SW480 (cell line): ENCODE data around the gene CSTPP1.
A peak's percentile ranks its signal among the peaks of the same experiment; 100 is the strongest.

ENCODE experiments used
- DNase-seq: peaks from one replicate; pipeline ENCODE4 v3.0.0-alpha.2; 2016; ENCODE audit warnings: low spot score

The CSTPP1 gene

DNA sequence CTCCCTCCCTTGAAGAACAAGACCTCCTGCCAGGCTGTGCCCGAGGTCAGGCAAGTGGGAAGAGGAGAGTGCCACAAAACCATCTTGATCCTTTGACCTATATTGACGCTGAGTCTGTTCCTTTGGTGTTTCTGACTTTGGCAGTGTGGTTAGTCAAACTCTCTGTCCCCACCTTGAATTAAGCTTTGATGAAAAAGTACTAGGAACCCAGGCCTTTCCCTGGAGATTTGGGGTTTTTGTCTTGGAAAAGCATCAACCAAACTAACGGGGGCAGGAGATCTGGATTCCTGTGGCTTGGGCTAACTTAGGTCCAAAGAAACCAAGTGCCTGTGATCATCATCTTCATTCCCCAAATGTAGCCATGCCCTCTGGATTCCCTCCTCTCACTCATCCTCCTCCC, 199.8 kb downstream of the CSTPP1 start:
- no peak for DNase-seq

GRCh38 chr11:47136921-47137320, 200.4 kb downstream of the CSTPP1 start:
- no peak for DNase-seq

GRCh38 chr11:47137476-47137875, 200.9 kb downstream of the CSTPP1 start:
- no peak for DNase-seq

GRCh38 chr11:47139878-47140277, 203.3 kb downstream of the CSTPP1 start:
- no peak for DNase-seq

GRCh38 chr11:47143322-47143721, 206.8 kb downstream of the CSTPP1 start:
- DNase-seq, result no peak

- no peak for DNase-seq
Observed at GRCh38 chr11:47144541-47144940, 208.0 kb downstream of the CSTPP1 start.

DNA sequence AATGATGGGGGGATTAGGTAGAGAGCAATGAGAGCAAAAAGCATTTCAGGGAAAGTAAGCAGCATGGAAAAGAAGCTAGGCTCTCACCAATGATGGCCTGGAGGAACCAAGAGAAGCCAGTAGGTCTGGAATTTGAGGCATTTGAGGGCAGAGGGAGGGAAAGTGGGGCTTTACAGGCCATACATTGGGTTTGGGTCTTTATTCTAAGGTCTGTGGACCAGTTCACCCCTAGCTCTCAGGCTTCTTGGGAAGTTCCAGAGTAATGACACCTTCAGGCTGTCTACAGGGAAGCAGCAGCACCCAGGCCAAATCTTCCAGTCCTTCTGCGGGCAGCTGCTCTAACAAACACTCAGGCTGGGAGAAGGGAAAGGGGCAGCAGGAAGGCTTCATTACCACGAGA, 210.7 kb downstream of the CSTPP1 start:
- no peak for DNase-seq

GRCh38 chr11:47147681-47148080, 211.1 kb downstream of the CSTPP1 start:
- no peak for DNase-seq

GRCh38 chr11:47148270-47148669, 211.7 kb downstream of the CSTPP1 start:
- no peak for DNase-seq

GRCh38 chr11:47148903-47149531, 212.5 kb downstream of the CSTPP1 start:
- DNase-seq, result no peak

DNA sequence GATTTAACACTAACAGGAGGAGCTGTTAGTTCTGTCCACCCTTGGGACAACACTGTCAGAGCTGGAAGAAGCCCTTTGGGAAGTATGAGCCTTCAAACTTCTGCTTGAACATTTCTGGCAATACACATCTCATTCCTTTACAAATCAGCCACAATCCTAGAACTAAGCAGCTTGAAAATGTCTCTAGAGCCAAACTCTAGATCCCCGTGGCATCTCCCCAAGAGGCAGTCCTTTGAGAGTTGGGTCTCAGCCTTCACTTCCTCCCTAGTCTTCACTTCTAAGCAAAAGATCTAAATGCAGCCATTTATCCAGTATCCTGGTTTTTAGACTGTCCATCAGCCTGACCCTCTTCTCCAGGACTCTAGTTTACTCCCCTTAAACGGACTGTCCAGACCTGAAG, 213.2 kb downstream of the CSTPP1 start:
- DNase-seq, result no peak

DNA sequence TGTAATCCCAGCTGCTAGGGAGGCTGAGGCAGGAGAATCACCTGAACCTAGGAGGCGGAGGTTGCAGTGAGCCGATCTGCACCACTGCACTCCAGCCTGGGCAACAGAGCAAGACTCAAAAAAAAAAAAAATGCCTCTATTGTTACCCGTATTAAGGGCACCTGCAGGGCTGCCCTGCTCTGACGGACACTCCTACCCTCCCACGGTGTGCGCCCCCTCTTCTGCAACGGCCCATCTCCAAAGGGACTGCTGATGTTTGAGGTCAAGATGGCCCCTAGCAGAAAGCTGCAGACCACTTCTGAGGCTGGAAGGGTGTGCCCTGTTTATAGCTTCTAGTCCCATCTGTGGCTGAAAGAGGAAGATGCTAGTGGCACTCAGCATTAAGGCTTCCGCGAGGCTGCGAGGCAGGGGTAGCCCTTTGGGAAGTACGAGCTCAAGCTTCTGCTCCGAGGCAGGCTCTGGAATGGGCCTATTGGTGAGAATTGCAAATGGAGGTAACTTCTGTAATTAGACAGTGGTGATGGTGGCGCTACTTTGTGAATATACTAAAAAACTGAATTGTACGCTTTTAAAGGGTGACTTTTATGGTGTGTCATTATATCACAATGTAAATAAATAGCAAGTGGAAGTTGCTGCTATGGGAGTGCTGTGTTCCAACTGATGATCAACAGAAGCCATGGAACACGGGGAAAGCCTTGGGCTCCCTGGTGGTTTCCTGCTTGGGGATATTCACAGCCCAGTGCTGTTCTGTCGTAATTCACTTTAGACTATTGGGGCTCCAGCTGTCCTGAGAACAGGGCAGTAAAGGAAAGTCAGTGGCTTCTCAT, 215.8 kb downstream of the CSTPP1 start:
- DNase-seq, result no peak

DNA sequence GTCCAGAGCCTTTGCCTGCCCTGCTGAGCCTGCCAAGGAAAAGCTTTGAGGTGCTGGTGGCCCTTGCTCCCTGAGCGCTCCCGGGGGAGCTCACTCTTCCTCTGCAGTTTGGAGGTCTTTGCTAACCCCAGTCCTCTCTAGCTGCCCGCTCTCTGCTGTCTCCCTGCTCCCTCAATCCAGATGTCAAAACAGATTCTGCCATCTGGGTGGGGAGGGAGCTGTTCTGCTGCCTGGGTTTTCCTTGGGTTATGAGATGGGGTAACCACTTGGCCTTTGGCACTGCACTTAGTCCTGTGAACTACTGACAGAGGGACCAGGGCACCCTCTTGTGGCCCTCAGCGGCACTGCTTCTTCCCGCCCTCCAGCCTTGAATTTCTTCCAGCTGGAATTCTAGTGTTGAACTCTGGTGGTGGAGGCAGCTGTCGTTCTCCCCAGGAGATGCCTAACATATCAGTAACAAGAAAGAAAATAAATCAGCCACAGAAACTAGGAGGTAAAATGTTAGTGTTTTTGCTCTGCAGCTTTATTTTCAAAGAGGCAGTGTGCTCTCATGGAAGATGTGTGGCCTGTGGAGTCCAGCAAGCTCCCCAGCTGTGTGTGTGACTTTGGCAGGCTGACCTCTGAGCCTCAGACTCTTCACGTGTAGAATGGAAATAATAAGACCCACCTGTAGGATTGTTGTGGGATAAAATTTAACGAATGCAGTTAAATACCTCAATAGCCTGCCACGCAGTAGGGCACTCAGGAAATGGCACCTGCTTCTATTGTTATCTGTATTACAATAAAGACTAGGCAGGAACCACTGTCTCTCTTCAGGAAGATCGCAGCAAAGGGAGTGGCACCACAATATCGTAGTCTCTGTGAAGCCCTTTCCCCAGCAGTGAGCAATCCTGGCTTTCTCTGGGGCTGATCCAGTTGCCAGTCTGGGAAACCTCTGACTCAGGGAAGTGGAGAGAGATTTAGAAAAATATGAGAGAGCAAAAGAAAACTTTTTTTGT, 216.7 kb downstream of the CSTPP1 start:
- peak; percentile 64 for DNase-seq

DNA sequence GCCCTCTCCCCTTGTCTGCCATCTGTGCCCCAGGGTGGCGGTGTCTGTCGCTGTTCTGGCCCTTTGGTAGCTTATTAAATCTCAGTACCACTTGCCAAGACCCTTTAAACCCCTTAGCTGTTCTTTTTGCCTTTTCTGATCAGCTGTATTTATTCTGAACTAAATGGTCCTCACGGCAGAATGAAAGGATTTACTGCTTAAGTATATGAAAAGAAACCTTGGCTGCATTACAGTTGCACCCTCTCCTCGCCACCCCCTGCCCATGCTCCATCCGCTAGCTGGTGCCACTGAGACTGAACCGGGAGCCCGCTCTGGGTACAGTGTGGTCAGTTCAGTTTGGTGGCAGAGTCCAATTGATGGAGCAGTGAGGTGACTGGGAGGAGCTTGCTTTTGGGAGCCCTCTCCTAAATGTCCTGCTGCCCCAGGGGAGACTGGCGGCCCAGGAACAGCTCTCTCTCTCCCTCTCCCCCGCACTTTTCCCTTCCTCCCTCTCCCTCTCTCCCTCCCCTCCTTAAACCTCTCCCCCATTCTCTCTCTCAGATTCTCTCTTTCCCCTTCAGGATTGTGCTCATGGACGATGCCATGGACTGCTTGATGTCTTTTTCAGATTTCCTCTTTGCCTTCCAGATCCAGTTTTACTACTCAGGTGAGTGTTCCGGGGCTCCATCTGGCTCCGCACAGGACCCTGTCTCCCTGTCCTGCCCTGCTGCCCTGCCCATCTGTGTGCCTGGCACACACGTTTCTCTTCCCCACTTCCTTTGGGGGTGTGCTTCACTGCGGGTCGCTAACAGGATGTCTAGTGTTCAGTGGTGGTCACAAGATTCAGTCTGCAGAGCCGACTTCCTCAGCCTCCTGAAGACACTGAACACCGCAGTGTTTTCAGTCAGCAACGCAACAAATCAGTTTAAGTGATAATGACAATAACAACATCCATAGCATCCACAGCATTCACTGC, 218.3 kb downstream of the CSTPP1 start:
- DNase-seq, result no peak

GRCh38 chr11:47155879-47156278, 219.3 kb downstream of the CSTPP1 start:
- no peak for DNase-seq

DNA sequence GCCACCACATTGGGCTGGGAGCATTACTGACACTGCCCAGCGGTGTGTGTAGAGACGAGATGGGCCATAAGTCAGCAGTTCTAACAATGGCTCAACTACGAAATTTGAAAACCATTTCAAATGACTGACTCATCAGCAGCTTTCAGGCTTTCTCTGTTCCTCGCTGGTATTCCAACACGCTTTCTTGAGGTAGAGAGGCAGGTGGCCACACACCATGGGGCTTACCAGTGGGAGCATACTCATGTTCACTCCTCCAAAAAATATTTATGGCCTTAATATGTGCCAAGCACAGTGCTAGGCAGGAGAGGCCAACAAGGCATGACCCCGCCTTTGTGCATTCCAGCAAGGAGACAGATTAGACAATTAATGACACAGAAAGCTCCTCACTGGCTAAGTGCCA, 219.8 kb downstream of the CSTPP1 start:
- no peak for DNase-seq

DNA sequence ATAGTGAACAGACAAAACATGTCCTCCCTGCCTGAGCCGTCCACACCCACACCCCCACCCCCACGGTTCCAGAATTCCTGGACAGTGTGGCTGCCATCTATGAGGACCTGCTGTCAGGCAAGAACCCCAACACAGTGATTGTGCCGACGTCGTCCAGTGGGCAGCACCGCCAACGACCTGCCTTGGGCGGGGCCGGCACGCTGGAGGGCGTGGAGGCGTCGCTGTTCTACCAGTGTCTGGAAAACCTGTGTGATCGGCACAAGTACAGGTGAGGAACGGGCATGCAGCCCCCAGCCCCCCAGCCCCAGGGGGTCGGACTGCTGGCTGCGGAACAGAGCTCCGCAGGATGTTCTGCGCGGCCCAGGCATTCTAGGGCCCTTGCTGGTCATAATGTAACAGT, 220.4 kb downstream of the CSTPP1 start:
- DNase-seq, result no peak

GRCh38 chr11:47157805-47158204, 221.2 kb downstream of the CSTPP1 start:
- no peak for DNase-seq

GRCh38 chr11:47158242-47158641, 221.7 kb downstream of the CSTPP1 start:
- no peak for DNase-seq

- DNase-seq, result no peak
Observed at GRCh38 chr11:47160753-47161133, 224.2 kb downstream of the CSTPP1 start.

GRCh38 chr11:47161134-47161854, 224.7 kb downstream of the CSTPP1 start:
- DNase-seq, result peak; percentile 66
